Testis (tissue), 2 donors: ENCODE data around the gene RHEB.

Experiments
- POLR2A ChIP-seq: fragments of 450-650 bp; IDR thresholded peaks from one replicate; pipeline ENCODE4 v1.6.1; 2017; ENCODE audit warnings: antibody characterized with exemption, mild to moderate bottlenecking, moderate library complexity
- TF ChIP-seq, protein P1 (sequence below), 3 experiments: fragments of 450-650 bp in 2 of 3; fragments of 200-600 bp in 1 of 3; sonication (generic) in 1 of 3; IDR thresholded peaks; one replicate each; pipeline ENCODE4 v1.5.1; 2016 to 2019; ENCODE audit warnings: antibody characterized with exemption in 3 of 3, mild to moderate bottlenecking in 2 of 3, moderate library complexity in 1 of 3

DNA sequence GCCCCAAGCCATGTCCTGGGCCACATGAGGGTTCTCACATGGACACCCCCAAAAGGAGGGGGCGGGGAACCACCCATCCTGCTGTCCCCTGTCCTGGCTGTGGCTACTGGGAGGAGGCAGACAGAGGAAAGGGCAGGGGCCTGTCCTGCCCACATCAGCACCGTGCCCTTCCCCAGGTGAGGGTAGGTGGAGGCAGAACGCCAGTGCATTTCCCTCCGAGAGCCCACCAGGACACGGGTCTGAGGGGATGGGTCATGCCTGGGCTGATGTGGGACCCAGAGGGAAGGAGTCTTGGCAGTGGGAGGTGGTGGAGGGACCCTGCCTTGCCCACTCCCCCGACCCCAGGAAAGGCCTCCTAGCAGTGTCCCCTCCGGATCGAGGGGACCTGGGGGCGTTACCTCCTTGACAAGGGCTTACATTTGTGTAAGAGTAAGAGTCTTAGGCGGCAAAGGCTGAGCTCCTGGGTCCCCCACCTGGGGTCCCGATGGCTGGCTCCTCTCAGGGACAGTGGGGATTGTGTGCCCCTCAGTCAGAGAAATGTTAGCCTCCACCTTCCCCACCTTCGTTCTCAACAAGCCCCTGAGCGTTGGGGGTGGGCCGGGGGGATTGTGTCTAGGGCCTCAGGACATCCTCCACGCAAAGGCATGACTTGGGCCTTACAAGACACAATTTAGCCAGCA, 85.8 kb downstream of the RHEB start:
- TF ChIP-seq, protein P1, sequence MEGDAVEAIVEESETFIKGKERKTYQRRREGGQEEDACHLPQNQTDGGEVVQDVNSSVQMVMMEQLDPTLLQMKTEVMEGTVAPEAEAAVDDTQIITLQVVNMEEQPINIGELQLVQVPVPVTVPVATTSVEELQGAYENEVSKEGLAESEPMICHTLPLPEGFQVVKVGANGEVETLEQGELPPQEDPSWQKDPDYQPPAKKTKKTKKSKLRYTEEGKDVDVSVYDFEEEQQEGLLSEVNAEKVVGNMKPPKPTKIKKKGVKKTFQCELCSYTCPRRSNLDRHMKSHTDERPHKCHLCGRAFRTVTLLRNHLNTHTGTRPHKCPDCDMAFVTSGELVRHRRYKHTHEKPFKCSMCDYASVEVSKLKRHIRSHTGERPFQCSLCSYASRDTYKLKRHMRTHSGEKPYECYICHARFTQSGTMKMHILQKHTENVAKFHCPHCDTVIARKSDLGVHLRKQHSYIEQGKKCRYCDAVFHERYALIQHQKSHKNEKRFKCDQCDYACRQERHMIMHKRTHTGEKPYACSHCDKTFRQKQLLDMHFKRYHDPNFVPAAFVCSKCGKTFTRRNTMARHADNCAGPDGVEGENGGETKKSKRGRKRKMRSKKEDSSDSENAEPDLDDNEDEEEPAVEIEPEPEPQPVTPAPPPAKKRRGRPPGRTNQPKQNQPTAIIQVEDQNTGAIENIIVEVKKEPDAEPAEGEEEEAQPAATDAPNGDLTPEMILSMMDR (IDR thresholded peaks at IDR 0.05): no peak
- TF ChIP-seq POLR2A: no peak
